Measurements from ENCODE around the gene IPPK.

DNA sequence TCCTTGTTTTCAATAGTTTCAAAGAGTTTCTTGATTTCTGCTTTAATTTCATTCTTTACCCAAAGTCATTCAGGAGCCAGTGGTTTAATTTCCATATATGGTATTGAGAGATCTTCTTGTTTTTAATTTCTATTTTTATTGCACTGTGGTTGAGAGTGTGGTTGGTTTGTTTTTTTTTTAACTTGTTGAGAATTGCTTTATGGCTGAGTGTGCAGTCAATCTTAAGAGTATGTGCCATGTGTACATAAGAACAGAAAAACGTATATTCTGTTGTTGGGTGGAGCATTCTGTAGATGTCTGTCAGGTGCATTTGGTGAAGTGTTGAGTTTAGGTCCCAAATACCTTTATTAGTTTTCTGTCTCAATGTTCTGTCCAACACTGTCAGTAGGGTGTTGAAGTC is 26.7 kb upstream of the IPPK start:
- TF ChIP-seq, protein P1, sequence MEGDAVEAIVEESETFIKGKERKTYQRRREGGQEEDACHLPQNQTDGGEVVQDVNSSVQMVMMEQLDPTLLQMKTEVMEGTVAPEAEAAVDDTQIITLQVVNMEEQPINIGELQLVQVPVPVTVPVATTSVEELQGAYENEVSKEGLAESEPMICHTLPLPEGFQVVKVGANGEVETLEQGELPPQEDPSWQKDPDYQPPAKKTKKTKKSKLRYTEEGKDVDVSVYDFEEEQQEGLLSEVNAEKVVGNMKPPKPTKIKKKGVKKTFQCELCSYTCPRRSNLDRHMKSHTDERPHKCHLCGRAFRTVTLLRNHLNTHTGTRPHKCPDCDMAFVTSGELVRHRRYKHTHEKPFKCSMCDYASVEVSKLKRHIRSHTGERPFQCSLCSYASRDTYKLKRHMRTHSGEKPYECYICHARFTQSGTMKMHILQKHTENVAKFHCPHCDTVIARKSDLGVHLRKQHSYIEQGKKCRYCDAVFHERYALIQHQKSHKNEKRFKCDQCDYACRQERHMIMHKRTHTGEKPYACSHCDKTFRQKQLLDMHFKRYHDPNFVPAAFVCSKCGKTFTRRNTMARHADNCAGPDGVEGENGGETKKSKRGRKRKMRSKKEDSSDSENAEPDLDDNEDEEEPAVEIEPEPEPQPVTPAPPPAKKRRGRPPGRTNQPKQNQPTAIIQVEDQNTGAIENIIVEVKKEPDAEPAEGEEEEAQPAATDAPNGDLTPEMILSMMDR (IDR thresholded peaks at IDR 0.05) = no peak
- no peak for TF ChIP-seq POLR2A (IDR thresholded peaks at IDR 0.05)
- no peak for TF ChIP-seq POLR2AphosphoS5 (IDR thresholded peaks at IDR 0.05; ENCODE audit: insufficient read depth in 1 of 2, low read depth in 1 of 2)
